Breast epithelium (tissue), 3 donors: ENCODE results near the gene GALNTL6.

ENCODE experiments used
- CTCF ChIP-seq, 3 donors: fragments of 450-650 bp; IDR thresholded peaks; one replicate each; pipeline ENCODE4 v1.5.1; 2016 to 2017; ENCODE audit warnings: antibody characterized with exemption in 3 of 3, mild to moderate bottlenecking in 3 of 3, moderate library complexity in 3 of 3
- POLR2A ChIP-seq: fragments of 450-650 bp; IDR thresholded peaks from one replicate; pipeline ENCODE4 v1.6.1; 2016; ENCODE audit warnings: antibody characterized with exemption, mild to moderate bottlenecking, moderate library complexity

GRCh38 chr4:171857302-171858012 lies 44.3 kb downstream of the GALNTL6 start:
- no peak for TF ChIP-seq CTCF (IDR thresholded peaks at IDR 0.05)
- TF ChIP-seq POLR2A: no peak
